Prostate gland (tissue), 2 donors: ENCODE measurements around the gene NOP56.

ENCODE experiments used
- POLR2A ChIP-seq: fragments of 450-650 bp; IDR thresholded peaks from one replicate; pipeline ENCODE4 v1.6.1; 2016; ENCODE audit warnings: antibody characterized with exemption, mild to moderate bottlenecking
- POLR2AphosphoS5 ChIP-seq: sonication (generic); formaldehyde crosslinking; IDR thresholded peaks from one replicate; pipeline ENCODE4 v1.6.1; 2017; ENCODE audit warnings: antibody characterized with exemption
- TF ChIP-seq, protein P1 (sequence below), 4 experiments: fragments of 200-600 bp in 2 of 4; fragments of 450-650 bp in 2 of 4; sonication (generic) in 2 of 4; IDR thresholded peaks; 1 replicate in 3 of 4; 2 replicates in 1 of 4; pipeline ENCODE4 v1.5.1; 2016 to 2019; ENCODE audit warnings: antibody characterized with exemption in 4 of 4, mild to moderate bottlenecking in 2 of 4, moderate library complexity in 2 of 4

DNA sequence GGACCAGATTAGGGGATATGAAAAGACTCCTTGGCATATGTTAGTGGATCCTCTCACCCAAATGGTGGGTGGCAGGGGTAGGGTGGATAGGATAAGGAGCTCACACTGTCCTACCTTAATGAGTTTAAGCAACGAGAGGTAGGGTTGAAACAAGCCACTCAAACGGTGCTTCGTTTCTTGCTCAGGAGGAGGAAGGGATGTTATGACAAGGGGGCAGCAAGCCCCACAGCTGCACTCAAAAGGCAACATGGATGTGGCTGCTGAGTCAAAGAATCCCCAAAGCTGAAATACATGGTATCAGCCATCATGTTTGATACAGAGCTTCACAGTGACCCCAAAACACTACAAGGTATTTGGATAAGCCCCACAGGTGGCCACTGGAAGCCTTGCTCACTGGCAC is 20.0 kb downstream of the NOP56 start:
- TF ChIP-seq POLR2A, result no peak
- TF ChIP-seq, protein P1, sequence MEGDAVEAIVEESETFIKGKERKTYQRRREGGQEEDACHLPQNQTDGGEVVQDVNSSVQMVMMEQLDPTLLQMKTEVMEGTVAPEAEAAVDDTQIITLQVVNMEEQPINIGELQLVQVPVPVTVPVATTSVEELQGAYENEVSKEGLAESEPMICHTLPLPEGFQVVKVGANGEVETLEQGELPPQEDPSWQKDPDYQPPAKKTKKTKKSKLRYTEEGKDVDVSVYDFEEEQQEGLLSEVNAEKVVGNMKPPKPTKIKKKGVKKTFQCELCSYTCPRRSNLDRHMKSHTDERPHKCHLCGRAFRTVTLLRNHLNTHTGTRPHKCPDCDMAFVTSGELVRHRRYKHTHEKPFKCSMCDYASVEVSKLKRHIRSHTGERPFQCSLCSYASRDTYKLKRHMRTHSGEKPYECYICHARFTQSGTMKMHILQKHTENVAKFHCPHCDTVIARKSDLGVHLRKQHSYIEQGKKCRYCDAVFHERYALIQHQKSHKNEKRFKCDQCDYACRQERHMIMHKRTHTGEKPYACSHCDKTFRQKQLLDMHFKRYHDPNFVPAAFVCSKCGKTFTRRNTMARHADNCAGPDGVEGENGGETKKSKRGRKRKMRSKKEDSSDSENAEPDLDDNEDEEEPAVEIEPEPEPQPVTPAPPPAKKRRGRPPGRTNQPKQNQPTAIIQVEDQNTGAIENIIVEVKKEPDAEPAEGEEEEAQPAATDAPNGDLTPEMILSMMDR (IDR thresholded peaks at IDR 0.05), result no peak
- no peak for TF ChIP-seq POLR2AphosphoS5
